D721Med (cell line): ENCODE results near the gene ZG16.
"Not testable (repeated sequence)": the region's sequence is repeated elsewhere in the genome, so short reads cannot be mapped to it uniquely, and the experiment has no call there.

Source experiments
- DNase-seq: peaks from one replicate; pipeline ENCODE4 v3.0.0; 2011; ENCODE audit warnings: low spot score; ENCODE audit not compliant: insufficient read length
- FAIRE-seq: peaks from 2 replicates; lab custom pipeline; 2011; peaks lifted over from hg19 to GRCh38; lab: Jason Lieb, UNC
- TF ChIP-seq, protein P1 (sequence below): IDR thresholded peaks from 2 replicates; pipeline ENCODE4 v1.5.1; 2012; ENCODE audit warnings: mild to moderate bottlenecking, control low read depth; ENCODE audit not compliant: insufficient read depth; ENCODE audit errors: missing control alignments

The ZG16 gene

GRCh38 chr16:29745121-29745852, 32.8 kb upstream of the ZG16 start:
- TF ChIP-seq, protein P1, sequence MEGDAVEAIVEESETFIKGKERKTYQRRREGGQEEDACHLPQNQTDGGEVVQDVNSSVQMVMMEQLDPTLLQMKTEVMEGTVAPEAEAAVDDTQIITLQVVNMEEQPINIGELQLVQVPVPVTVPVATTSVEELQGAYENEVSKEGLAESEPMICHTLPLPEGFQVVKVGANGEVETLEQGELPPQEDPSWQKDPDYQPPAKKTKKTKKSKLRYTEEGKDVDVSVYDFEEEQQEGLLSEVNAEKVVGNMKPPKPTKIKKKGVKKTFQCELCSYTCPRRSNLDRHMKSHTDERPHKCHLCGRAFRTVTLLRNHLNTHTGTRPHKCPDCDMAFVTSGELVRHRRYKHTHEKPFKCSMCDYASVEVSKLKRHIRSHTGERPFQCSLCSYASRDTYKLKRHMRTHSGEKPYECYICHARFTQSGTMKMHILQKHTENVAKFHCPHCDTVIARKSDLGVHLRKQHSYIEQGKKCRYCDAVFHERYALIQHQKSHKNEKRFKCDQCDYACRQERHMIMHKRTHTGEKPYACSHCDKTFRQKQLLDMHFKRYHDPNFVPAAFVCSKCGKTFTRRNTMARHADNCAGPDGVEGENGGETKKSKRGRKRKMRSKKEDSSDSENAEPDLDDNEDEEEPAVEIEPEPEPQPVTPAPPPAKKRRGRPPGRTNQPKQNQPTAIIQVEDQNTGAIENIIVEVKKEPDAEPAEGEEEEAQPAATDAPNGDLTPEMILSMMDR = no peak
- DNase-seq = no peak
- no peak for FAIRE-seq

- DNase-seq = no peak
- TF ChIP-seq, protein P1 = no peak
- no peak for FAIRE-seq
Measured at GRCh38 chr16:29745853-29746345, 32.2 kb upstream of the ZG16 start, which contains the start of gene C16orf54. Gene C16orf54, minus strand, starts transcription at chr16:29745990. Its CDS starts 1,039 bp downstream, at chr16:29744951.

DNA sequence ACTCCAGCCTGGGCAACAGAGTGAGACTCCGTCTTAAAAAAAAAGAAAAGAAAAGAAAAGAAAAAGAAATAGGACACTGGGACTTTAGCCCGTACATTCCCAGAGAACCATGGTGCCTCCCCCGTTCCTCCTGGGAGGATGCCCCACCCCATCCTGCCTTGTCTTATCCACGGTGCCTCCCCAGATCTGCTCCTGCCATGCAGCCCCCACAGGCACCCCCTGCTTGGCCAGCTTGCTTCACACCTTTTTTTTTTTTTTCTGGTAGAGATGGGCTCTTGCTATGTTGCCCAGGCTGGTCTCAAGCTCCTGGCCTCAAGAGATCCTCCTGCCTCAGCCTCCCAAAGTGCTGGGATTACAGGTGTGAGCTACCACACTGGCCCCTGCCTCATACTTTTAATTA, 31.5 kb upstream of the ZG16 start:
- FAIRE-seq, DNase-seq: not testable (repeated sequence)

DNA sequence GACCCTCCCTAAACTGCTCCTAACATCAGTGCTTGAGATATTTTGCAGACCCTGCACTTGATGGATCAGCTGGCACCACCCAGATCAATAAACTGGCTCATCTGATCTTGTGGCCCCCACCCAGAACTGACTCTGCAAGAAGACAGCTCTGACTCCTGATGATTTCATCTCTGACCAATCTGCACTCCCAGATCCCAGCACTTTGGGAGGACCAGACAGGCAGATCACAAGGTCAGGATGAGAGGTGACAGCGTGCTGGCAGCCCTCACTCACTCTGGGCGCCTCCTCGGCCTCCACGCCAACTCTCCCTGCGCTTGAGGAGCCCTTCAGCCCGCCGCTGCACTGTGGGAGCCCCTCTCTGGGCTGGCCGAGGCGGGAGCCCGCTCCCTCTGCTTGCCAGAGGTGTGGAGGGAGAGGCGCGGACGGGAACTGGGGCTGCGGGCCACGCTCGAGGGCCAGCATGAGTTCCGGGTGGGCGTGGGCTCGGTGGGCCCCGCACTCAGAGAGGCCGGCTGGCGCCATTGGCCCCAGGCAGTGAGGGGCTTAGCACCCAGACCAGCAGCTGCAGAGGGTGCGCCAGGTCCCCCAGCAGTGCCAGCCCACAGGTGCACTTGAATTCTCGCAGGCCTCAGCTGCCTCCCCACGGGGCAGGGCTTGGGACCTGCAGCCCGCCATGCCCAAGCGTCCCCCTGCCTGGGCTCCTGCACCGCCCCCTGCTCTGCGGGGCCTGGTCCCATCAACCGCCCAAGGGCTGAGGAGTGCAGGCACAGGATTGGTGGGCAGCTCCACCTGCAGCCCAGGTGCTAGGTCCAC, 29.9 kb upstream of the ZG16 start:
- DNase-seq (no peak), FAIRE-seq (no peak)
- TF ChIP-seq, protein P1 = no peak

- DNase-seq, FAIRE-seq: not testable (repeated sequence)
Measured at GRCh38 chr16:29748760-29749149, 29.3 kb upstream of the ZG16 start.

- DNase-seq (no peak), FAIRE-seq (no peak)
- TF ChIP-seq, protein P1 = no peak
Measured at GRCh38 chr16:29753516-29753915, 24.5 kb upstream of the ZG16 start.

GRCh38 chr16:29756654-29757053, 21.4 kb upstream of the ZG16 start:
- FAIRE-seq (no peak), DNase-seq (no peak)
- TF ChIP-seq, protein P1 = no peak

- not testable (repeated sequence) for DNase-seq, FAIRE-seq
Measured at GRCh38 chr16:29757086-29757485, 21.0 kb upstream of the ZG16 start.
